ENCODE data around the gene LUC7L3. TPM values are rescaled to one million over a fixed set of nuclear protein-coding genes. Genes with fewer than 3 reads are reported as not detected.
A peak's percentile ranks its signal among the peaks of the same experiment; 100 is the strongest.
"Not testable (repeated sequence)": the region's sequence is repeated elsewhere in the genome, so short reads cannot be mapped to it uniquely, and the experiment has no call there.

LUC7L3 gene
- total and polyA plus RNA-seq, 8 donors, result 63.4 to 1,211 (median 208) TPM

DNA sequence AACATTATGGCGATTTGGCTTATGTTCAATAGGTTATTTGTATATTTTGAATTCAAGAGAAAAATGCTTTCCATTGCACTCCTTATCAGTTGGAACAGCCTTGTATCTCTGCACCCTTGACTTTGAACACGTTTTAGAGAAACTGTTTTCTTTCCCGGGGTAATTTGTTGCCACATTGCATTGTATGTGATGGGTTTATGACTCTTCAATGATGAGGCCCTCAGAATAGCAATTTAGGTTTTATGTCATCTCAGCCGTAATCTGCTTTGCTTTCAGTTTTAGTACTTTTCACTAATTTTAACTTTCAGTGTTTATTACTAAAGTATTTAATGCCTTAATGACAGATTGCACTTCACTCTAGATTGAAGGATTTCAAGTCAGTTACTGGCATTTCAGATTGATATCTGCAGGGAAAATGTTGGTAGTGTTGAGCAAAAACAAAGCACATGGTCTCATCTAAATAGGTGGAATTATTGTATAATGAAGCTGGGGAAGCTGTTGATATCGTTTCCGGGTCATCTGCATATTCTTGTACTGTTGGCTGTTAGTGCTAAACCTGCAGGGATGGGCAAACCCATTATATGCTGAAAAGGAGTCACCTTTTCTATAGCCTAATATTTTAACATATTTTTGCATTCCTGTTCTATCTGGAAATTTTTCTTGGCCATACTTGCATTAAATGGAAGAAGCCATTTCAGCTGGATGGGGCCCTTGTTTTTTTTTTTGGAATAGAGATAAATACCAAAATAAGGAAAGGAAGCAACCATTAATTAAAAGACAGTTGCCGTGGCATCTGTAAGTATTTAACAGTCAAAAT lies 2.0 kb downstream of the LUC7L3 start:
- H3K27ac ChIP-seq, result peak overlapping the region in 4 of 5 donors; percentile 88 to 100 (median 96)
- no peaks in the 10 kb centered on the region for H3K36me3 ChIP-seq
- no peak for DNase-seq
- TF ChIP-seq EP300 (IDR thresholded peaks at IDR 0.05) (no peak), POLR2A (IDR thresholded peaks at IDR 0.05) (no peak), POLR2AphosphoS5 (IDR thresholded peaks at IDR 0.05) (no peak)
- TF ChIP-seq, protein P1, sequence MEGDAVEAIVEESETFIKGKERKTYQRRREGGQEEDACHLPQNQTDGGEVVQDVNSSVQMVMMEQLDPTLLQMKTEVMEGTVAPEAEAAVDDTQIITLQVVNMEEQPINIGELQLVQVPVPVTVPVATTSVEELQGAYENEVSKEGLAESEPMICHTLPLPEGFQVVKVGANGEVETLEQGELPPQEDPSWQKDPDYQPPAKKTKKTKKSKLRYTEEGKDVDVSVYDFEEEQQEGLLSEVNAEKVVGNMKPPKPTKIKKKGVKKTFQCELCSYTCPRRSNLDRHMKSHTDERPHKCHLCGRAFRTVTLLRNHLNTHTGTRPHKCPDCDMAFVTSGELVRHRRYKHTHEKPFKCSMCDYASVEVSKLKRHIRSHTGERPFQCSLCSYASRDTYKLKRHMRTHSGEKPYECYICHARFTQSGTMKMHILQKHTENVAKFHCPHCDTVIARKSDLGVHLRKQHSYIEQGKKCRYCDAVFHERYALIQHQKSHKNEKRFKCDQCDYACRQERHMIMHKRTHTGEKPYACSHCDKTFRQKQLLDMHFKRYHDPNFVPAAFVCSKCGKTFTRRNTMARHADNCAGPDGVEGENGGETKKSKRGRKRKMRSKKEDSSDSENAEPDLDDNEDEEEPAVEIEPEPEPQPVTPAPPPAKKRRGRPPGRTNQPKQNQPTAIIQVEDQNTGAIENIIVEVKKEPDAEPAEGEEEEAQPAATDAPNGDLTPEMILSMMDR (IDR thresholded peaks at IDR 0.05), result no peak
- peaks cover 50 to 65% (median 61%) of the 10 kb centered on the region in 4 donors for H3K4me1 ChIP-seq
- peak overlapping the region; percentile 68 to 92 (median 76) for H3K4me3 ChIP-seq
- no peaks in the 10 kb centered on the region for H3K27me3 ChIP-seq
- H3K9me3 ChIP-seq, result no peaks in the 10 kb centered on the region
- intact Hi-C loops (cut with DNase I; ENCODE audit: low total_unique reads), result no loop called here
- WGBS, 5 donors, result 4 to 8% (median 6%) methylated on average over 7 of the region's 7 CpGs

DNA sequence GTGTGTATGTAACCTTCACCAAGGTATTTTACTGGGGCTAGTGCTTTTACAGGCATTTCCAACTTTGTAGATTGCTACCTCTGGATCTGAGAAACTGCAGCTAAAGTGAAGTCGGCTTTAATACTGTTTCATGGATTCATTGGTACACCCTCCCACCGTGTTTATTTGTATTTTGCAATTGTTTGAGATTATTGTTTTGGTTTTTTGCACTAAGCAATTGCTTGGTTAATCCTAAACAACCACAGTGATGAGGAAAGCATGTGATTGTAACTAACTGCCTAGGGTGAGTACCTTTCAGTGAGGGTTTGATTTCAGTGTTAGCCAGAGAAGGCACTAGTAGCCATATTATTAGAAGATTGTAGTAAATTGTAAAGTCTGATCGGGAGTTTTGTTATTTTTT lies 3.3 kb downstream of the LUC7L3 start:
- H3K4me3 ChIP-seq, result peak overlapping the region in 1 of 4 donors; percentile 92
- TF ChIP-seq POLR2A (IDR thresholded peaks at IDR 0.05) (no peak), POLR2AphosphoS5 (IDR thresholded peaks at IDR 0.05) (no peak), EP300 (IDR thresholded peaks at IDR 0.05) (no peak)
- TF ChIP-seq, protein P1 (IDR thresholded peaks at IDR 0.05), result no peak
- no peaks in the 10 kb centered on the region for H3K9me3 ChIP-seq
- intact Hi-C loops (cut with DNase I; ENCODE audit: low total_unique reads), result no loop called here
- H3K27ac ChIP-seq, result no peak overlapping the region
- no peak for DNase-seq
- no peaks in the 10 kb centered on the region for H3K27me3 ChIP-seq
- WGBS, 5 donors, result 15 to 38% (median 22%) methylated on average over 3 of the region's 3 CpGs
- peaks cover 64 to 79% (median 74%) of the 10 kb centered on the region in 4 donors for H3K4me1 ChIP-seq
- H3K36me3 ChIP-seq, result no peaks in the 10 kb centered on the region

DNA sequence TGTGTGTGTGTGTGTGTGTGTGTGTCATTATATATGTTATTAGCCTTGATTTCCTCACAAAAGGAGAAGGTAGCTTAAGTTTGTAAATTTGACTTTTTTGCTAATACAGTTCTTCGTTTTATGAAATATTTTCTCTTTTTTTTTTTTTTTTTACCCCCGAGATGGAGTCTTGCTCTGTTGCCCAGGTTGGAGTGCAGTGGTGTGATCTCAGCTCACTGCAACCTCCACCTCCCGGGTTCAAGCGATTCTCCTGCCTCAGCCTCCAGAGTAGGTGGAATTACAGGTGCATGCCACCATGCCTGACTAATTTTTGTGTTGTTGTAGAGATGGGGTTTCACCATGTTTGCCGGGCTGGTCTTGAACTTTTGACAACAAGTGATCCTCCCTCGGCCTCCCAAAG lies 5.2 kb downstream of the LUC7L3 start:
- H3K27ac ChIP-seq; H3K9me3 ChIP-seq; H3K27me3 ChIP-seq; DNase-seq; H3K4me3 ChIP-seq; H3K36me3 ChIP-seq; intact Hi-C loops (cut with DNase I; ENCODE audit: low total_unique reads): not testable (repeated sequence)
- peaks cover 80 to 93% (median 86%) of the 10 kb centered on the region in 4 donors for H3K4me1 ChIP-seq
- WGBS, 5 donors, result 84 to 97% (median 92%) methylated on average over 6 of the region's 6 CpGs

DNA sequence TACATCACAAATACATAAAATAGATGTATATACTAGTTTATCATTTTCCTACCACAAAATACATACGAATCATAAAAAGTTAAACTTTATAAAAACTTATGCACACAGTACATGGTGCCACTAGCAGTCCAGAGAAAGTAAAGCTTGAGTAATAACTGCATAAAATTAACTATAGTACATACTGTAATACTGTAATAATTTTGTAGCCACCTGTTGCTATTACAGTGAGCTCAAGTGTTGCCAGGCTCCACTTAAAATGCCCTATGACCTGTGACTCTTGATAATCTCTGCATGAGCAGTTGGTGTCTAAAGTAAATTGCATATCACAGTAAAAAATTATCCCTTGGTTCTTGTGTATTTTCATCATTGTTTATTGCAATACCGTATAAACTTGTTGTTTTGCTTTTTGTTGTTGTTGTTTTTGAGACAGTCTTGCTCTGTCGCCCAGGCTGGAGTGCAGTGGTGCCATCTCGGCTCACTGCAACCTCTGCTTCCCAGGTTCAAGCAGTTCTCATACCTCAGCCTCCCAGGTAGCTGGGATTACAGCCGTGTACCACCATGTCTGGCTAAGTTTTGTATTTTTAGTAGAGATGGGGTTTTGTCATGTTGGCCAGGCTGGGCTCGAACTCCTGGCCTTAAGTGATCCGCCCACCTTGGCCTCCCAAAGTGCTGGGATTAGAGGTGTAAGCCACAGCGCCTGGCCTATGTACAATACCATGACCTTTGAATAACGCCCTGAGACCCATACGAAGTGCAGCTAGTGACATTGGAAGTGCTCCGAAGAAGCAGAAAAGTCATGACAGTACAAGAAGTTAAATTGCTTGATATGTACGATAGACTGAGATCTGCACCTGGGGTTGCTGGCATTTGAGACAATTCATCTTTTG lies 6.6 kb downstream of the LUC7L3 start:
- WGBS, 5 donors, result 60 to 67% (median 63%) methylated on average over 12 of the region's 12 CpGs
- H3K27ac ChIP-seq, result peak overlapping the region in 1 of 5 donors; percentile 13
- no peak for DNase-seq
- H3K4me1 ChIP-seq, result peaks cover 76 to 100% (median 96%) of the 10 kb centered on the region in 4 donors
- intact Hi-C loops (cut with DNase I; ENCODE audit: low total_unique reads), result no loop called here
- H3K4me3 ChIP-seq, result peak overlapping the region in 1 of 4 donors; percentile 9
- H3K27me3 ChIP-seq, result no peaks in the 10 kb centered on the region
- TF ChIP-seq EP300 (IDR thresholded peaks at IDR 0.05) (no peak), POLR2A (IDR thresholded peaks at IDR 0.05) (no peak), POLR2AphosphoS5 (IDR thresholded peaks at IDR 0.05) (no peak)
- TF ChIP-seq, protein P1 (IDR thresholded peaks at IDR 0.05), result no peak
- no peaks in the 10 kb centered on the region for H3K9me3 ChIP-seq
- no peaks in the 10 kb centered on the region for H3K36me3 ChIP-seq

Data from stomach (tissue), 9 donors.